ENCODE results near the gene CCDC122.

- TF ChIP-seq RCOR1 (IDR thresholded peaks at IDR 0.05; ENCODE audit: borderline replicate concordance in 1 of 2, low read depth in 2 of 2, low read length in 2 of 2) (no peak), NFYB (IDR thresholded peaks at IDR 0.05; ENCODE audit: extremely low read depth, insufficient read length) (no peak), ZNF639 (CRISPR knock-in tag; conservative IDR thresholded peaks at IDR 0.05 in 1 of 2, IDR thresholded peaks at IDR 0.05 in 1 of 2) (no peak), CTCF (IDR thresholded peaks at IDR 0.05 in 2 of 3, conservative IDR thresholded peaks at IDR 0.05 in 1 of 3; ENCODE audit: insufficient read depth in 2 of 3, low read depth in 1 of 3, low read length in 3 of 3) (no peak), SIN3A (IDR thresholded peaks at IDR 0.05; ENCODE audit: borderline replicate concordance in 2 of 2, control insufficient read depth in 1 of 2, low read depth in 2 of 2, low read length in 2 of 2) (no peak), C11orf30 (IDR thresholded peaks at IDR 0.05; ENCODE audit: low read depth) (no peak)
Observed at GRCh38 chr13:43872181-43872580, 7.4 kb downstream of the CCDC122 start.

Measured in K562 (cell line).